Activated B cell treated with CpG ODN at 0.5 μM for 24 hours (primary cell): ENCODE results near the gene ZNF212. TPM values are rescaled to one million over a fixed set of nuclear protein-coding genes. Genes with fewer than 3 reads are reported as not detected.

Experiments used
- ATAC-seq: fragments of 200-7000 bp; cut with Tn5 transposase; one replicate; pipeline ENCODE4 v1.10.0; 2021; ENCODE audit warnings: low read depth, mild to moderate bottlenecking, moderate library complexity
- CTCF ChIA-PET: fragments of 350-600 bp; sonication (Branson Sonifier 250); formaldehyde crosslinking; loops from one replicate; lab custom pipeline; 2021; ENCODE audit warnings: antibody characterized with exemption; lab: Charles Lee
- POLR2A ChIA-PET: fragments of 350-600 bp; sonication (Branson Sonifier 250); formaldehyde crosslinking; loops from one replicate; lab custom pipeline; 2021; ENCODE audit warnings: antibody characterized with exemption; lab: Charles Lee
- DNase-seq: peaks from one replicate; pipeline ENCODE4 v3.0.0; 2022
- H3K27ac Mint-ChIP-seq: one replicate; pipeline ENCODE4 v1.8.0; 2020; ENCODE audit warnings: mixed read lengths
- H3K27me3 Mint-ChIP-seq: one replicate; pipeline ENCODE4 v1.8.0; 2021; ENCODE audit warnings: mixed read lengths
- H3K36me3 Mint-ChIP-seq: one replicate; pipeline ENCODE4 v1.8.0; 2021; ENCODE audit warnings: low read depth, mixed read lengths
- H3K4me1 Mint-ChIP-seq: one replicate; pipeline ENCODE4 v1.8.0; 2021; ENCODE audit warnings: mixed read lengths
- H3K4me3 Mint-ChIP-seq: one replicate; pipeline ENCODE4 v1.8.0; 2020; ENCODE audit warnings: mild to moderate bottlenecking, mixed read lengths
- H3K9me3 Mint-ChIP-seq: one replicate; pipeline ENCODE4 v1.8.0; 2020; ENCODE audit warnings: mixed read lengths
- intact Hi-C: fragments of 100-400 bp; cut with micrococcal nuclease; formaldehyde crosslinking; loops from one replicate; pipeline ENCODE4 v1.15.1; 2024
- total RNA-seq: library from RNA; stranded (reverse); gene quantifications from 2 replicates; pipeline ENCODE4 v1.2.3, GENCODE V29; 2022
- TF ChIP-seq, protein P1 (sequence below): fragments of 200-600 bp; IDR thresholded peaks from one replicate; pipeline ENCODE4 v1.8.0; 2022; ENCODE audit warnings: antibody characterized with exemption, mild to moderate bottlenecking

ZNF212 gene
- total RNA-seq, 1 donor from 2014 or later = 21.0 TPM

DNA sequence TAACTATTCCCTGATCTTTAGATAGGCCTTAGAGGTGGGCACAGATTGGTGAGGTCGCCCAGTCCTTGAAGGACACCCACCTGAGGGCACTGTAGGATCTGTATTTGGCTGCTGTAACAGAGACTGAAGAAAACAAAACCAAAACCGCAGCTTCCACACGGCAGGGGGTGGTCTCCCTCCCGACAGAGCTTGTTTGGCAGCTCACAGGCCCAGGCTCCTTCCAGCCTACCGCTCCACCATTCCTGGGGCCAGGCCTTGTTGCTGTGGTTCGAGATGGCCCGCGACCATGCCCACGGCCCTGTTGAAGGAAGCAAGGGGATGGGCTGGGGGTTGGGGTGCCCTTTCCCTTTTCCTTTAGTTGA, 53.0 kb downstream of the ZNF212 start:
- intact Hi-C loops = no loop called here
- CTCF ChIA-PET = no interaction called here

GRCh38 chr7:149293338-149293737, 53.9 kb downstream of the ZNF212 start:
- TF ChIP-seq, protein P1, sequence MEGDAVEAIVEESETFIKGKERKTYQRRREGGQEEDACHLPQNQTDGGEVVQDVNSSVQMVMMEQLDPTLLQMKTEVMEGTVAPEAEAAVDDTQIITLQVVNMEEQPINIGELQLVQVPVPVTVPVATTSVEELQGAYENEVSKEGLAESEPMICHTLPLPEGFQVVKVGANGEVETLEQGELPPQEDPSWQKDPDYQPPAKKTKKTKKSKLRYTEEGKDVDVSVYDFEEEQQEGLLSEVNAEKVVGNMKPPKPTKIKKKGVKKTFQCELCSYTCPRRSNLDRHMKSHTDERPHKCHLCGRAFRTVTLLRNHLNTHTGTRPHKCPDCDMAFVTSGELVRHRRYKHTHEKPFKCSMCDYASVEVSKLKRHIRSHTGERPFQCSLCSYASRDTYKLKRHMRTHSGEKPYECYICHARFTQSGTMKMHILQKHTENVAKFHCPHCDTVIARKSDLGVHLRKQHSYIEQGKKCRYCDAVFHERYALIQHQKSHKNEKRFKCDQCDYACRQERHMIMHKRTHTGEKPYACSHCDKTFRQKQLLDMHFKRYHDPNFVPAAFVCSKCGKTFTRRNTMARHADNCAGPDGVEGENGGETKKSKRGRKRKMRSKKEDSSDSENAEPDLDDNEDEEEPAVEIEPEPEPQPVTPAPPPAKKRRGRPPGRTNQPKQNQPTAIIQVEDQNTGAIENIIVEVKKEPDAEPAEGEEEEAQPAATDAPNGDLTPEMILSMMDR = no peak
- CTCF ChIA-PET = no interaction called here
- Mint-ChIP-seq H3K9me3 (peaks cover under 1% of the 10 kb centered on the region), H3K27me3 (no peaks in the 10 kb centered on the region), H3K36me3 (peaks cover 12% of the 10 kb centered on the region), H3K27ac (no peak overlapping the region), H3K4me1 (peaks cover 4% of the 10 kb centered on the region), H3K4me3 (no peak overlapping the region)
- intact Hi-C loops = no loop called here
- POLR2A ChIA-PET = no interaction called here
- no peak for ATAC-seq
- no peak for DNase-seq

More for the DNA sequence above, 53.0 kb downstream of the ZNF212 start:
- Mint-ChIP-seq H3K27me3 (no peaks in the 10 kb centered on the region), H3K4me3 (no peak overlapping the region), H3K27ac (no peak overlapping the region), H3K4me1 (peaks cover 4% of the 10 kb centered on the region), H3K36me3 (peaks cover 17% of the 10 kb centered on the region), H3K9me3 (no peaks in the 10 kb centered on the region)
- POLR2A ChIA-PET = no interaction called here
- DNase-seq (no peak), ATAC-seq (no peak)
- TF ChIP-seq, protein P1 = no peak

DNA sequence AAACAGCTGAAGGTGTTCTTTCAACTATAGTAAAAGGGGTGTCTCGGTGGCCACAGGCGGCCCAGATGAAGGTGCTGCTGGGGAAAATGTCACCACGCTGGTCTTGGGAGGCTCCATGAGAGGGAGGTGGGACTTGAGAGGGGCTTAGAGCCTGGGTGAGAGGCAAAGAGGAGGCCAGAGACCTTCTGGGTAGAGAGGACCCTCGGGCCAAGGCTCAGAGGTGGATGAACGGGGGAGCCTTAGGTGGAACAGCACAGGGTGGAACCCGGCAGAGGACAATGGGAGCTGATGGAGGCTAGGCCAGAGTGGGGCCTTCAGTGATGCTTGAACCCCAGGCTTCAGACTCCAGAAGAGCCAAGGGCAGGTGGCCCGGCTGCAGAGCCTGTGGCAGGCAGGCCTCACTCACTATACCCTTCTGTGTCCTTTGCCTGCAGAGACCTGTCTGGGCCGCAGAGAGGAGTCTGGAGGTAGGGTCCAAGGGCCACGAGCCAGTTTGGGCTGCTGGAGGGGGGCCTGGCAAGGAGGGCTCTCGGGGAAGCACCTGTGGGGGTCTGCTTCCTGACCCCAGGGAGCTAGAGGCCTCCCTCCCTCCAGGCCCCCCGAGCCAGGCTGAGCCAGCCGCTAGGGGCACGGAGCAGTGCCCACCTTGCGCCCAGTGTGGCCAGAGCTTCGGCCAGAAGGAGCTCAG, 54.6 kb downstream of the ZNF212 start:
- Mint-ChIP-seq H3K4me1 (peaks cover 4% of the 10 kb centered on the region), H3K9me3 (peaks cover 5% of the 10 kb centered on the region), H3K27ac (no peak overlapping the region), H3K27me3 (no peaks in the 10 kb centered on the region), H3K4me3 (no peak overlapping the region), H3K36me3 (peaks cover 11% of the 10 kb centered on the region)
- ATAC-seq (no peak), DNase-seq (no peak)
- ChIA-PET CTCF (no interaction called here), POLR2A (no interaction called here)
- TF ChIP-seq, protein P1 = no peak
- intact Hi-C loops = no loop called here

DNA sequence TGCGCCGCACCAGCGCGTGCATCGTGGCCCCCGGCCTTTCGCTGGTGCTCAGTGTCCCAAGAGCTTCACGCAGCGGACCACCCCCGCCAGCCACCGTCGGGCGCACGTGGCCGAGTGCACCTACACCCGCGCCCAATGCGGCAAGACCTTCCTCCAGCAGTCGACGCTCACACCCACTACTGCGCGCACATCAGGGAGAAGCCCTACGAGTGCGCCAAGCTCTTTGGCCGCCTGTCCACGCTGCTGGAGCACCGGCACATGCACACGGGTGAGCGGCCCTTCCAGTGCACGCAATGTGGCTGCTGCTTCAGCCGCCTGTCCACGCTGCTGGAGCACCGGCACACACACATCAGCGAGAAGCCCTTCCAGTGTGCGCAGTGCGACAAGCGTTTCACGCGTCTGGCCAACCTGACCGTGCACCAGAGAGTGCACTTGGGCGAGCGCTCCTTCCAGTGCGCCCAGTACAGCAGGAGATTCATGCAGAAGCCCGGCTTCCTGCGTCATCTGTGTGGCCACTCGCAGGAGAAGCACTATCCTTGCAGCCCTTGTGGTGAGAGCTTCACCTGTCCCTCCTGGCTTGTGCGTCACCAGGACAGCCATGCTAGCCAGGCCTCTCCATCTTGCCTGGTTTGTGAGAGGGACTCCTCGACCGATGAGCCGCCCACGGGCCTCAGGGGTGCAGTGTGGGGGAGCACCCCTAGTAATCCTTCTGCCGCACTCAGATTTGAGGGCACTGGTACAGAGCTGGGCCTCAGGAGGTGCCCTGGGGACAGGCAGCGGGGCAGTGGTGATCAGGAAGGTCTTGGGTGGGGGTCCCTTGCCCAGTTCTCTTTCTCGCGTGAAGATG, 55.4 kb downstream of the ZNF212 start:
- ChIA-PET POLR2A (no interaction called here), CTCF (no interaction called here)
- no peak for ATAC-seq
- H3K27ac Mint-ChIP-seq = no peak overlapping the region
- no peaks in the 10 kb centered on the region for H3K27me3 Mint-ChIP-seq
- H3K36me3 Mint-ChIP-seq = peaks cover 11% of the 10 kb centered on the region
- H3K4me1 Mint-ChIP-seq = peaks cover 4% of the 10 kb centered on the region
- peaks cover 5% of the 10 kb centered on the region for H3K9me3 Mint-ChIP-seq
- TF ChIP-seq, protein P1 = no peak
- DNase-seq = no peak
- intact Hi-C loops = no loop called here
- no peak overlapping the region for H3K4me3 Mint-ChIP-seq

GRCh38 chr7:149295481-149295850, 56.0 kb downstream of the ZNF212 start:
- Mint-ChIP-seq H3K4me3 (no peak overlapping the region), H3K36me3 (peaks cover 11% of the 10 kb centered on the region), H3K27me3 (no peaks in the 10 kb centered on the region), H3K27ac (no peak overlapping the region), H3K4me1 (peaks cover 4% of the 10 kb centered on the region), H3K9me3 (peaks cover 5% of the 10 kb centered on the region)
- no peak for ATAC-seq
- TF ChIP-seq, protein P1 = no peak
- intact Hi-C loops = no loop called here
- no peak for DNase-seq
- POLR2A ChIA-PET = no interaction called here
- CTCF ChIA-PET = no interaction called here
